Neural cell (in vitro differentiated cells): Measurements from ENCODE around the gene TTPAL. TPM values are rescaled to one million over a fixed set of nuclear protein-coding genes. Genes with fewer than 3 reads are reported as not detected.

ENCODE experiments used
- H2AFZ ChIP-seq: fragments of 200-600, 300-800 bp; sonication (generic), shearing (Covaris generic); 2 replicates; pipeline ENCODE4 v1.6.0; 2014; ENCODE audit warnings: low read depth, mild to moderate bottlenecking, antibody characterized with exemption, low read length, moderate library complexity
- H3F3A ChIP-seq: fragments of 200-600 bp; shearing (Covaris generic); 2 replicates; pipeline ENCODE4 v1.6.1; 2016; ENCODE audit warnings: mild to moderate bottlenecking, moderate library complexity, mixed read lengths, antibody characterized with exemption, low read length; ENCODE audit not compliant: insufficient read depth, poor library complexity, severe bottlenecking
- H3K27ac ChIP-seq: fragments of 200-600, 300-800 bp; sonication (generic), shearing (Covaris generic); 2 replicates; pipeline ENCODE4 v1.5.1; 2014; ENCODE audit warnings: mild to moderate bottlenecking, low read length, moderate library complexity
- H3K27me3 ChIP-seq: fragments of 300-800, 200-600 bp; sonication (generic), shearing (Covaris generic); 2 replicates; pipeline ENCODE4 v1.6.0; 2014; ENCODE audit warnings: mild to moderate bottlenecking, low read depth, low read length, moderate library complexity; ENCODE audit not compliant: insufficient read depth
- H3K36me3 ChIP-seq: fragments of 300-800, 200-600 bp; sonication (generic), shearing (Covaris generic); 2 replicates; pipeline ENCODE4 v1.5.1; 2014; ENCODE audit warnings: mild to moderate bottlenecking, antibody characterized with exemption, low read length, moderate library complexity; ENCODE audit not compliant: insufficient read depth
- H3K4me2 ChIP-seq: fragments of 300-800, 200-600 bp; sonication (generic), shearing (Covaris generic); 2 replicates; pipeline ENCODE4 v1.6.0; 2014; ENCODE audit warnings: mild to moderate bottlenecking, low read length
- H3K4me3 ChIP-seq: fragments of 300-800, 200-600 bp; sonication (generic), shearing (Covaris generic); 2 replicates; pipeline ENCODE4 v1.5.1; 2014; ENCODE audit warnings: mild to moderate bottlenecking, low read length, moderate library complexity
- H3K79me2 ChIP-seq: fragments of 200-600 bp; shearing (Covaris generic); replicated peaks from 2 replicates; pipeline ENCODE4 v1.6.0; 2014; ENCODE audit warnings: mild to moderate bottlenecking, low read length, moderate library complexity; ENCODE audit not compliant: insufficient read depth
- H3K9ac ChIP-seq: fragments of 300-800, 200-600 bp; sonication (generic), shearing (Covaris generic); 2 replicates; pipeline ENCODE4 v1.6.1; 2016; ENCODE audit warnings: mild to moderate bottlenecking, low read length, mixed read lengths
- H3K9me2 ChIP-seq: fragments of 200-600 bp; shearing (Covaris generic); 2 replicates; pipeline ENCODE4 v1.6.1; 2016; ENCODE audit warnings: mild to moderate bottlenecking, low read length, mixed read lengths; ENCODE audit not compliant: insufficient read depth
- H3K9me3 ChIP-seq: fragments of 200-600, 300-800 bp; sonication (generic), shearing (Covaris generic); 2 replicates; pipeline ENCODE4 v1.6.1; 2016; ENCODE audit warnings: mild to moderate bottlenecking, mixed run types, low read length, moderate library complexity, mixed read lengths
- H4K20me1 ChIP-seq: fragments of 200-600 bp; shearing (Covaris generic); 2 replicates; pipeline ENCODE4 v1.6.1; 2016; ENCODE audit warnings: mild to moderate bottlenecking, mixed run types; ENCODE audit not compliant: insufficient read depth
- CTCF ChIP-seq: fragments of 450-650 bp; IDR thresholded peaks from 2 replicates; pipeline ENCODE4 v1.5.1; 2014; ENCODE audit warnings: antibody characterized with exemption, mild to moderate bottlenecking, moderate library complexity; ENCODE audit not compliant: poor library complexity, severe bottlenecking
- EP300 ChIP-seq: fragments of 450-650 bp; conservative IDR thresholded peaks from 2 replicates; pipeline ENCODE4 v1.6.1; 2014; ENCODE audit warnings: antibody characterized with exemption, mild to moderate bottlenecking, moderate library complexity; ENCODE audit not compliant: poor library complexity, severe bottlenecking
- EZH2 ChIP-seq: fragments of 200-600, 300-800 bp; shearing (Covaris generic), sonication (generic); IDR thresholded peaks from 2 replicates; pipeline ENCODE4 v1.6.1; 2014; ENCODE audit warnings: antibody characterized with exemption, low read length, borderline replicate concordance, mild to moderate bottlenecking; ENCODE audit not compliant: insufficient read depth, poor library complexity, severe bottlenecking
- MXI1 ChIP-seq: fragments of 450-650 bp; conservative IDR thresholded peaks from 2 replicates; pipeline ENCODE4 v1.6.1; 2014; ENCODE audit warnings: antibody characterized with exemption, mild to moderate bottlenecking; ENCODE audit not compliant: poor library complexity, severe bottlenecking
- POLR2AphosphoS5 ChIP-seq: IDR thresholded peaks from 2 replicates; pipeline ENCODE4 v1.6.1; 2012
- RAD21 ChIP-seq: fragments of 450-650 bp; conservative IDR thresholded peaks from 2 replicates; pipeline ENCODE4 v1.6.1; 2014; ENCODE audit warnings: antibody characterized with exemption, mild to moderate bottlenecking, moderate library complexity
- SMC3 ChIP-seq: fragments of 450-650 bp; conservative IDR thresholded peaks from 2 replicates; pipeline ENCODE4 v1.6.1; 2014; ENCODE audit warnings: antibody characterized with exemption, mild to moderate bottlenecking, moderate library complexity; ENCODE audit not compliant: poor library complexity
- TAF1 ChIP-seq: IDR thresholded peaks from 2 replicates; pipeline ENCODE4 v1.6.1; 2012; ENCODE audit warnings: low read depth
- polyA plus RNA-seq: library from polyadenylated mRNA; depleted of rRNA; stranded (reverse); fragments of >200 nt; gene quantifications from 2 replicates; pipeline ENCODE4 v1.2.3, GENCODE V29; 2014
- TF ChIP-seq, protein P1 (sequence below): IDR thresholded peaks from 2 replicates; pipeline ENCODE4 v1.6.1; 2012; ENCODE audit warnings: borderline replicate concordance

The TTPAL gene
- polyA plus RNA-seq, 1 donor from 2014 or later = 11.2 TPM

GRCh38 chr20:44494266-44494665, 18.6 kb downstream of the TTPAL start:
- H3K36me3 ChIP-seq = no peaks in the 10 kb centered on the region

DNA sequence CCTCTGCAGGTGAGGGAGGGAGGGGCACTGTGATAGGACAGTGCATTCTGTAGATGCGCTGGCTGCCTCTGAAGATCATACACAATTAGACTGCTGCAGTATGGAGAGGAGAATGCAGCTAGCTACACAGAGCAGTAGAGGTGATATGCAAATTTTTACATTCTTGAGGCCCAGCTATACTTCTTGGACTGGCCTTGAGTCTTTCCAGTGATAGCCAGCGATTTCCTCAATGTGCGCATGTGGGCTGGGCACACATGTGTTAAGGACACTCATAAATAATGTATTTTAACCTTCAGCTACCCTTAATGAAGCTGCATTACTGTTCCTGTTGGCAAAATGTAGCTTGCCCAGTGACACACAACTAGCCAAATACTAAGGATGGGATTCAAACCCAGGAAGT, 19.0 kb downstream of the TTPAL start:
- no peaks in the 10 kb centered on the region for H3K36me3 ChIP-seq
- no peak overlapping the region for H3K9ac ChIP-seq
- no peaks in the 10 kb centered on the region for H3K9me3 ChIP-seq
- TF ChIP-seq CTCF (no peak), SMC3 (no peak), EZH2 (no peak), MXI1 (no peak), RAD21 (no peak), TAF1 (no peak), EP300 (no peak), POLR2AphosphoS5 (no peak)
- TF ChIP-seq, protein P1, sequence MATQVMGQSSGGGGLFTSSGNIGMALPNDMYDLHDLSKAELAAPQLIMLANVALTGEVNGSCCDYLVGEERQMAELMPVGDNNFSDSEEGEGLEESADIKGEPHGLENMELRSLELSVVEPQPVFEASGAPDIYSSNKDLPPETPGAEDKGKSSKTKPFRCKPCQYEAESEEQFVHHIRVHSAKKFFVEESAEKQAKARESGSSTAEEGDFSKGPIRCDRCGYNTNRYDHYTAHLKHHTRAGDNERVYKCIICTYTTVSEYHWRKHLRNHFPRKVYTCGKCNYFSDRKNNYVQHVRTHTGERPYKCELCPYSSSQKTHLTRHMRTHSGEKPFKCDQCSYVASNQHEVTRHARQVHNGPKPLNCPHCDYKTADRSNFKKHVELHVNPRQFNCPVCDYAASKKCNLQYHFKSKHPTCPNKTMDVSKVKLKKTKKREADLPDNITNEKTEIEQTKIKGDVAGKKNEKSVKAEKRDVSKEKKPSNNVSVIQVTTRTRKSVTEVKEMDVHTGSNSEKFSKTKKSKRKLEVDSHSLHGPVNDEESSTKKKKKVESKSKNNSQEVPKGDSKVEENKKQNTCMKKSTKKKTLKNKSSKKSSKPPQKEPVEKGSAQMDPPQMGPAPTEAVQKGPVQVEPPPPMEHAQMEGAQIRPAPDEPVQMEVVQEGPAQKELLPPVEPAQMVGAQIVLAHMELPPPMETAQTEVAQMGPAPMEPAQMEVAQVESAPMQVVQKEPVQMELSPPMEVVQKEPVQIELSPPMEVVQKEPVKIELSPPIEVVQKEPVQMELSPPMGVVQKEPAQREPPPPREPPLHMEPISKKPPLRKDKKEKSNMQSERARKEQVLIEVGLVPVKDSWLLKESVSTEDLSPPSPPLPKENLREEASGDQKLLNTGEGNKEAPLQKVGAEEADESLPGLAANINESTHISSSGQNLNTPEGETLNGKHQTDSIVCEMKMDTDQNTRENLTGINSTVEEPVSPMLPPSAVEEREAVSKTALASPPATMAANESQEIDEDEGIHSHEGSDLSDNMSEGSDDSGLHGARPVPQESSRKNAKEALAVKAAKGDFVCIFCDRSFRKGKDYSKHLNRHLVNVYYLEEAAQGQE = no peak
- no peaks in the 10 kb centered on the region for H3K27me3 ChIP-seq
- H4K20me1 ChIP-seq = no peaks in the 10 kb centered on the region
- H3K4me3 ChIP-seq = no peak overlapping the region
- H2AFZ ChIP-seq = no peak overlapping the region
- H3K9me2 ChIP-seq = no peaks in the 10 kb centered on the region
- no peak overlapping the region for H3K4me2 ChIP-seq
- H3K27ac ChIP-seq = no peak overlapping the region
- H3K79me2 ChIP-seq = no peaks in the 10 kb centered on the region
- H3F3A ChIP-seq = no peaks in the 10 kb centered on the region

More at GRCh38 chr20:44494266-44494665, 18.6 kb downstream of the TTPAL start:
- Histone ChIP-seq H3K79me2 (no peaks in the 10 kb centered on the region), H3K9me3 (no peaks in the 10 kb centered on the region), H2AFZ (no peak overlapping the region), H3K9ac (no peak overlapping the region), H3K9me2 (no peaks in the 10 kb centered on the region), H3K4me3 (no peak overlapping the region), H3K27ac (no peak overlapping the region), H3F3A (no peaks in the 10 kb centered on the region), H4K20me1 (no peaks in the 10 kb centered on the region), H3K27me3 (no peaks in the 10 kb centered on the region), H3K4me2 (no peak overlapping the region)
- TF ChIP-seq TAF1 = no peak
- TF ChIP-seq CTCF = no peak
- TF ChIP-seq, protein P1 = no peak
- TF ChIP-seq EP300 = no peak
- TF ChIP-seq RAD21 = no peak
- TF ChIP-seq SMC3 = no peak
- TF ChIP-seq EZH2 = no peak
- no peak for TF ChIP-seq POLR2AphosphoS5
- TF ChIP-seq MXI1 = no peak
